ENCODE measurements around the gene ATXN10. TPM values are rescaled to one million over a fixed set of nuclear protein-coding genes. Genes with fewer than 3 reads are reported as not detected.

The ATXN10 gene
- total RNA-seq, 1 donor from 2014 or later: 102 TPM

DNA sequence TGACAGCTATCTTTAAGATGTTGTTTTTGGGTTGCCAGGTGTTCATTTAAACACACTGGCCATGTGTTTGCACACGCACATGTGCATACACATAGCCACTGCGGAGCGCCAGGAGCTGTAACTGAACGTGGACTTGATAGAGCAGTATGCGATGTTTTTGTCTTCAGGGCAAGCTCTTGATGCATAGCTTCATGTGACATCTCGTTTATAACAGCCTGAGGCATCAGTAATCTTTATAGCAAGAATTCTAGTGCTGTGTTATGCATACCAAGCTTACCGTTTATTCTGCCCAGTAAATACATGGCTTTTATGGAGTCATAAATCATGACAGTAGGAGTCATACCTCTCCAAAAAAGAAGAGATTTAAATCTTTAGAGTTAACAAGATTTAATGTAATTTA, 87.0 kb downstream of the ATXN10 start:
- no peak for DNase-seq

DNA sequence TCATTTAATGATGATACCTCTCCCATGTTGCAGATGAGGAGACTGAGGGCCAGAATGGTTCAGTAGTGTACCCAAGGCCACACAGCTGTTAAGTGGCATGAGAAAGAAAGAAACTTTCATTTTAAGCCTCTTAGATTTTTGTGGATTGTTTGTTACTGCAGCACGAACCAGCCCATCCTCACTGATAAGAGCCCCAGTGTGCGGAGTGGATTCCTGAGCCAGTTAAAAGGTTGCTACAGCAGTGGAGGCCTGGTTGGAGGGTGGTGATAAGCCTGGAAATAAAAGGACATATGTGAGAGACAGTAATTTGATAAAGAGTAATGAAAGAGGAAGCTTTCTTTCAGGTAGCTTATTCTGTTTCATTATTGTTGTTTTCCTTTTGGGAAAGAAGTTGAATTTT, 89.0 kb downstream of the ATXN10 start:
- DNase-seq: no peak

DNA sequence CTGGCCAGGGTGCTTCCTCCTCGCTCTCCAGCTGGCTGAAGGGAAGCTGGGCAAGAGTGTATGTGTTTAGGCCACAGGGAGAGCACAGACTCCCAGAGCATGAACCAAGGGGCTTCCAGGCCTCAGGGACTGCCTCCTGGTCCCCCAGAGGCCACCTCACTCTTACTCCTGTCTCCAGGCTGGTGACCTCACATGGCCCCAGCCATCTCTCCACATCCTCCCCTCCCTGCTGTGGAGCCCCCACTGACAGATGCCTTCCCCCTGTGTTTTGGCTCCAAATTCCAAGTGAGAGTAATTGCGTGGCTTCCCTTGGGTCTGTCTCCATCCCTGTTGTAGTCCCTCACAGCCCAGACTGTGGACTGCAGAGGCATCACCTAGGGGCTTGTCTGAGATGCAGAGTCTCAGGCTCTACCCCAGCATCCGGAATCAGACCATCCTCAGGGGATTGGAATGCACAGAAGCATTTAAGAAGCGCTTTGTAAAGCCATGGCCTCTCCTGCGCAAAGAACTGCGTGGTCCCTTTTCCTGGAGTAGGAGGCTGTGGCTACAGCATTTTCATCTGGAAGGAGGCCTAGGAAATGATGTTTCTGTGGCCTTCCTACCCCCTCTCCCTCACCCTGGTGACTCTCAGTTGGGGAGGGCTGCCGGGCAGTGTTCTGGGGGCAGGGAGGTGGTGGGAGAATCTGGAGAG, 91.1 kb downstream of the ATXN10 start:
- no peak for DNase-seq

DNA sequence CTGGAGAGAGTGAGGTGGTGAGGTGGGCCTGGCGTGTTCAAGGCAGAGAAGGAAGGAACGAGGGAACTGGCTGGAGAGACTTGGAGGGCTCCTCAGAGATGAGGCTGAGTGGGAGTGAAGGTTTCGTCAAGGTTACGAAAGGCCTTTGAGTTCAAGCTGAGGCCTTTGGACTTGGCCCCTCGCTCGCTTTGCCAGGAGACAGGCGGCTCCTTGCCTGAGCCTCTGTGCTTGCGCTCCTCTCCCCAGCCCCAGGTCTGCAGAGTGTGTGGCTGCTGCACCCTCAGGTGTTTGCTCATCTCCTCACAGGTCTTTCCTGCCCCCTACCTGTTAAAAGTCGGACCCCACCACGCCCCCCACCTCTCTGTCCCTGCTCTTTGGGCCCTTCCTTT, 91.6 kb downstream of the ATXN10 start:
- no peak for DNase-seq

DNA sequence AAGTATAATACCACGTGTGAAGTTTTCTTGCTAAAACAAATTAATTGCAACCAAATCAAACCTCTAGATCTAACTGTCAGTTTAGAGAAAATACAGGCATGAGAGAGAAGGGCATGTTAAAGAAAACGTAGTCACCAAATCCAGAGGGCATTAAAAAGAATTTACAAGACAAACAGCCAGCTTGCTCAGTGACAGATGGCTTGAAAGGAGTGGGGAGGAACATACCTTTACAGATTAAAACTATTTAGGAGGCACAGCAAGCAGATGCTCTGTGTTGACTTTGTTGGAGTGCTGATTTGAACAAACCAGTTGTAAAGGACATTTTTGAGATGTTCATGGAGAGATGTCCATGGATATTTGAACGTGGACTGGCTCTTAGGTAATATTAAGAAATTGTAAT, 96.9 kb downstream of the ATXN10 start:
- no peak for DNase-seq

DNA sequence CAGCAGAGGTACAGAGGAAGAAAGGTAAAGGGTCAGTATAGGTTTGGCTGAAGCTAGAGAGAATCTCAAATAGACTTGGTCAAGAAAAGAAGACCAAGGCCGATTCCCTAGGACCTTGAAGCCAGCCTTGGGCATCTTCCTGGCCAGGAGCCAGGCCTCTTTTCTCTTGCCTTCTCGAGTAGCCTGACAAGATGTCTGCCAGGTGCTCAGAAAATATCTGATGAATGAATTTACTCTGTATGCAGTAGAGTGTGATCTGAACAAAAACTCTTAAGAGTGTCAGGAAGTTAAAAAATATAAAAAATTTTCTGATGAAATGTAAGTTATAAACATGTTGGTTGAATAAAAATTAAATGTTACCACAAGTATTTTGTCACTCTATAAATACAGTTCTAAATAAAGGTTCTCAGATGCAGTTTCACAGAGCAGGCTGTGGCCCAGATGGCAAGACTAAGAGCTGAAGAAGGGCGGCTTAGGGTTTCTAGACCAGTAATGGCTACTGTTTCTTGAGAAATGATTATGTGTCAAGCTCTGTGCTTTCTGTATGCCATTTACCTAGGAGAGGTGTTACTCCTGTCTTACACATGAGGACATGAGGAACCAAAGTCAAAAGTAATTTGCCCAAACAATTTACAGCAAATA, 98.1 kb downstream of the ATXN10 start:
- peak; percentile 64 for DNase-seq

DNA sequence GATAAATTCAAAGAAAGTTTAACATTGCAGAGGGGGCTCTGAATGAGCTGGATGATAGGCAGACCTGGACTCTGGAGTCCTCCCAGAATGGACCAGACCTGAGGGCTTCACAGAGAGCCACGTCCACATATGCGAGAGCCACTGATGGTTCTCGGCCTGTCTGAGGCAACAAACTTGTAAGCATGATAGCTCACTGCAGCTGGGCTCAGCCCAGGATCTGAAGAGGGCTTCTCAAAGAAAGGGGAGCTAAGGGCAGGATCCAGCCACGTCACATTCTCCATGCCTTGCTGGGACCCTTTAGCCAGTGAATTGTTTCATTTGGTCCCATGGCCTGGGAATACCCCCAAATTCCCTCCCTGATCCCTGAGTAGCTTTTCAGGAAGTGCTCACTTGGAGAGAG, 98.9 kb downstream of the ATXN10 start:
- DNase-seq: no peak

DNA sequence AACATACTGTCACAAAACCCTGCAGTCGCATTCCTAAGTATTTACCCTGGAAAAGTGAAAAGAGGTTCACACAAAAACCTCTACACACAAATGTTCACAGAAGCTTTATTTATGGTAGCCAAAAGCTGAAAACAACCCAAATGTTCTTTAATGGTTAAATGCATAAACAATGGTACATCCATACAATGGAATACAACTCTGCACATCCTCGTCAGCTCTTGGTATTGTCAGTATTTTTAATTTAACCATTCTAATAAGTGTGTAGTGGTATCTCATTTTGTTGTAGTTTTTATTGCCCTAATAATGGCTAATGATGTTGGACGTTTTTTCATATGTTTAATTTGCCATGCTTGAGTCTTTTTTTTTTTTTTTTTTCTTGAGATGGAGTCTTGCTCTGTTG, 99.4 kb downstream of the ATXN10 start:
- no peak for DNase-seq

DNA sequence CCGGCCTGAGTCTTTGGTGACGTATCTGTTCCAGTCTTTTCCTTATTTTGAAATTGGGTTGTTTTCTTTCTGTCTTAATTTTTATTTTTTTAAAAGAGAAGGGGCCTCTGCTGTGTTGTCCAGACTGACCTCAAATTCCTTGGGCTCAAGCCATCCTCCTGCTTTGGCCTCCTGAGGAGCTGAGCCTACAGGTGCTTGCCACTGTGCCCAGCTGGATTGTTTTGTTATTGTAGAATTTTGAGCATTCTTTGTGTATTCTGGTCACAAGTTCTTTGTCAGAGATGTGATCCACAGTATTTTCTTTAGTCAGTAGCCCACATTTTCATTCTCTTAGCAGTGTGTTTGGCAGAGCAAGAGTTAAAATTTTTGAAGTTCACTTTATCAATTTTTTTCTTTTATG, 100.1 kb downstream of the ATXN10 start:
- no peak for DNase-seq

DNA sequence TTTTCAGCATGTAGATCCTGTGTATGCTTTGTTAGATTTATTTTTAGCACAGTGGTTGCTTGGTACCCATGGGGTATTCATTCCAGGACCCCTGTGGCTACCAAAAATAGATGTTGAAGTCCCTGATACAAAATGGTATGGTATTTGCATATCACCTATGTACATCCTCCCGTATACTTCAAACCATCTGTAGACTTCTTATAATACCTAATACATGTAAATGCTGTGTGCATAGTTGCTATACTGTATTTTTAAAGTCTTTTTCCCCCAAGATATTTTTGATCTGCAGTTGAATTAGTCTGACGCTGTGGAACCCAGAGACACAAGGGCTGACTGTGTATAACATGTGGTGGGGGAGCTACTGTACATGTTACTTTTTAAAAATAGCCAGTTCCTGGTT, 101.1 kb downstream of the ATXN10 start:
- DNase-seq: no peak

DNA sequence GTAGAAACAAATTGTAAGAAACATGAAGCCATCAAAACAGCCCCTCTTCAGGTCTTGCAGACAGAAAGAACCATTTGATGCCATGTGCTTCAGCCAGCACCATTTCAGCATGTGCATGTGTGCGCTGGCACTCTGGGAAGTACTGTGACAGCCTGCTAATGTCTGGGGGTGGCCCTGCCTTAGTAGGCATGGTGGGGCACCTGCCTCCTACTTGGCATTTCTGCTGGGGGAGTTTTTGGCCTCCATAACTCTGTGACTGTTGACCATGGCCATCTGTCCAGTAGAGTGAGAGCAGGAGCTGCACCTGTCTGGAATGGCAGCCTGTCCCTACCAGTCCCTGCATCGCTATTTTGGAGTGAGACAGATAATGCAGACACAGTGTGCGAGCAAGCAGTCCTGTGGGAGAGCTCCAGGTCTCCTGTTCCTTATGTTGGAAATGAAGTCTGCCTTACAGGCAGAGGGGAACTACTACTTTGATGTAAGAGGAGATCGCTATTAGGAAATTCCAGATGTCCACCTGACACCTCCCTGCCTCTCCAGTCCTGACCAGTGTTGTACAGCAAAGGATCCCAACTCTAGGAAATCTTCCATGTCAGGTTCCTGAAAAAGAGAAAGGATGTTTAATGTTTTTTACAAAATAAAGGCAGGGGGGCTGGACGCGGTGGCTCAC, 102.5 kb downstream of the ATXN10 start:
- no peak for DNase-seq

DNA sequence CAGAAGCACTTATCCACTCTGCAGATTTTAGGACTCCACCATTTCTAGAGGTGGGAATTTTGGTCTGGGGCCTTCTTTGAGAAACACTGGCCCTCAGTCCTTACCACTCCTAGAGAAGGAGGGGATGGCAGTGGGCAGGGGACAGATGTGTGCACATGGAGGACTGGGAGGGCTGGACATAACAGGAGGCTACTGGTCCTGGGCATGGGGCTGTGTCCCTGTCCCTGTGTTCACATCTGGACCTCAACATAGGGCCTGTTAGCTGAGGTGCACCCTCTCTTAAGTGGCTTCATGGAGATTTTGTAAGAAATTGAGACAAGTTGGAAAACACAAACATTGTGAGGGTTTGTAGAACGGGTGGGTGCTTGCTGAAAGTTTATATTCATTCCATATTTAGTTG, 103.4 kb downstream of the ATXN10 start:
- no peak for DNase-seq

DNA sequence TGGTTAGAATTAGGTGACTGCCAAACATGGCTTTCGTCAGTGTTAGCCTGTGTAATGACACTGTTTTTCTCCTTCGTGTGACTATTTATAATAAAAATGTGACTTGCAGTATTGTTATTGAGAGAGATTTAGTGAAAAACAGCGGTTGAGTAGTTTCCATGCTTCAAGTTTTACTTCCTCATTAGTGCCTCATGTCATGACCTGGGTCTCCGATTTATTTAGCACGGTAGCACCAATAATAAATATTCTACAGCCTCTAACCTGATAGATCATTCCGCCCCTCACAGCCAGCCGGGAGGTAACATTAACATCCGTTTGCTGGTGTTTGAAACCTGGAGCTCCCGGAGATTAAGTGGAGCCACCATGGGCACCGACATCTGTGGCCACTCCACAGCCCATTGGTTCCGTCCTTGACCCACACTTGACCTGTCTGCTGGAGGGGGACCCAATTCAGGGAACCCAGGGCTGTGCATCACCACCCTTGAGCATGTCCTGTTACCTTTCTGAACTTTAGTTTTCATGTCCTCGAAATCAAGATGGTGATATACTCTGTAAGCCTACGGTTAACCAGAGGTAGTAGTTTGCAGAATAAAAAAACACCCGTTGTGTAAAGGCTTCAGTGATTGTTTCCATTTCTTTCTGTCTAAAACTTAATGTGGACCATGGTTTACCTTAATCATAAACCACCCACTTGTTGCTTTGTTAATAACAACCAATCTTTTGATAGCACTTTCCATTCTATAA, 104.1 kb downstream of the ATXN10 start:
- peak; percentile 11 for DNase-seq

DNA sequence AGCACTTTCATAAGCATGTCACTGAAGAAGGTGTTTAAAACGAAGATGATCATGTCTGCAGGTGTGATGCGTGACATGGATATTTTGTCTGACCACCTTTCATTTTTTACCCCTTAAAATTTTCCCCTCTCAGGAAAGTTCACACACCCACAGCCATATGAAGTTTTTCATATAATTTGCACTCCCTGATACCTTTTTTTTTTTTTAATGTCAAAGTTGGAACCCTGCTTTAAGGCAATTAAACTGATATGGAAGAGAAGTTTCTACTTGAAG, 104.6 kb downstream of the ATXN10 start:
- no peak for DNase-seq

DNA sequence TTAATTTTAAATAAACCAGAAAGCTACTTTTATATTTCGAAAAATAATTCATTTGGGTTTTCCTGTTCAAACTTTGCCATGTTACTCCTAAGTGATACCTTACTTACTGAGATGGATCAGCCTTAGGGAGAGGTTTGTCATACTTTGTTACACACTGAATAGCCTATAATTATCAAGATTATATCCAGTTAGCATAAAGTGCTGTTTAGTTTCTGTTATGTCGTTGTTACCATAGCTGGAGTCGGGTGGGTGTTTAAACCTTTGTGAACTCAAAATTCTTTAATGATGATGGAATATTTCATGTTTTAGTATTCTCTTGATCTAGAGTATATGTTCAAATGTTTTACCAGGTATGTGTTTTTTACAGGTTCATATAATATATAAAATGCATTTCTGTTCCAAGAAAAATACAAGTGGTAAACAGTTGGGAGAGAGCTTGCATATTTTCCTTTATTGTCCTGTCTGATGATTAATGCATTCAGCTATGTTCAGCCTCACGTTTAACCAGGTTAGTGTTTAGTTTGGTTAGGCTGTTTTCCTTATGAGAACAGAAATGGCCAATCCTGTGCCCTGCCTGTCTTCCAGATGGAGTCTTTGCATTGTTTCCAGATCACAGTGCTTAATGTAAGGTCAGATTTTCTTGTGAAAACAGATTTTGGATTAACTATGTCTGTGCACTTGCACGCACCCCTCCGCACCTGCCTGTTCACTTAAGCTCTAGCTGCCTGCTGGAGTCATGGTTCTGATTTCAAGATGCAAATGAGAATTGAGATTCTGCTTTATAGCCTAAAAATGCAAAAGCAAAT, 105.6 kb downstream of the ATXN10 start:
- no peak for DNase-seq

DNA sequence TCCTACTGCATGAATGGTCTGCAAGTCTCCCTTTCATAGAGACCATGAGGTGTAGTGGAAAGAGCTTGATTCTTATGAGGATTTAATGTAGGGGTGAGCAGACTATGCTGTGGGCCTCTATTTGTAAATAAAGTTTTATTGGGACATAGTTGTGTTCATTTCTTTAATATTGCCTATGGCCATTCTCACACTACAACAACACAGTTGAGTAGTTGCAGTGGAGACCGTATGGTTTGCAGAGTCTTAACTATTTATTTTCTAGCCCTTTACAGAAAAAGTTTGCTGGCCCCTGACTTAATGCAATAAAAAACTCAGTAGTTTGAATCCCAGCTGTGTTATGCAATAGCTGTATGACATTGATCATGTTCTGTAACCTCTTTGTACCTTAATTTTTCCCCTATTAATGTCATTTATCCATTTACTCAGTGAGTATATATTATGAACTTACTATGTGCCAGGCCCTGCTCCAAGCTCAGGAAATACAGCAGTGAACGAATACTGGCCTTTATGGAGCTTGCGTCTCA, 106.3 kb downstream of the ATXN10 start:
- no peak for DNase-seq

DNA sequence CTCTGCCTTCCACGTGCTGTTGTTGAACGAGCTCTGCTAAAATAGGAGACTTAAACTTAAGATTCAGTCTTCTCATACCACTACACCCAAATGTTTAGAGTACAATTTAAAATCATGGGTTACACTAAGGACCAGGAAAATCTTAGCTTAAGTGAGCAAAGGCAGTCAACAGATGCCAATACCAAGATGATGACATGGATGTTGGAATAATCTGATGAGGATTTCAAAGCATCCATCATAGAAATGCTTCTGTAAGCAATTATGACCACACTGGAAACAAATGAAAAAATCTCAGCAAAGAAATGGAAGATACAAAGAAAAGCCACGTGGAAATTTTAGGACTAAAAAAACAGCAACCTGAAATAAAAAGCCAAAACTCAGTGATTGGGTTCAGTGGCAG, 109.8 kb downstream of the ATXN10 start:
- peak; percentile 64 for DNase-seq

DNA sequence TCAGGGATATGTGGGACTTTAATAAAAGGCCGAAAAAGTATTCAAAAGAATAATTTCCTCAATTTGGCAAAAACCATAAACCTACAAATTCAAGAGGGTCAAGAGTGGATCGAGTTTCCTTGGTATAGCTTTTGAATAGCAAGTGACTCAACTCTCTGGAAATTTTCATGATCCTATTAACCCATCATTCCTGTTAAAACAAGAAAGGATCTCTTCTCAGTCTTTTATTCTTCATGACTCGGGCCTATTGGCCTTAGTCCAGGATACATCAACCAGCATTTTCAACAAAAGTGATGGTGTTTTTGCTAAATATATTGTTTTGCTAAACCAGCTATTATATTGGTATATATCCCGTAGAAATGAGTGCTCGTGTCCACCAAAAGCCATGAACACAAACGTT, 110.3 kb downstream of the ATXN10 start:
- DNase-seq: no peak

DNA sequence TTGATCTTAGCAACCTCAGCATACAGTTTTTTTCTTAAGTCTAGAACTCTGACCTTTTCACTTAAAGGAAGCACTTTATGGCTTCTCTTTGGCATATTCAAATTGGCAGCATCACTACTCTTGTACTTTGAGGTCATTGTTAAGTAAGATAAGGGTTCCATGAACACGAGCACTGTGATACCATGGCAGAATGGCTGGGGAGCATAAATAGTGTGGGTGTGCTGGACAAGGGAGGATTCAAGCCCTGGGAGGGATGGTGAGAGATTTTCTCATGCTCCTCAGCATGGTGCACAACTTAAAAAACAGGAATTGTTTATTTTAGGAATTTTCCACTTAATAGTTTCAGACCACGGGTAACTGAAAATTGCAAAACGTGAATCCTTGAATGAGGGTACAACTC, 111.4 kb downstream of the ATXN10 start:
- DNase-seq: no peak

DNA sequence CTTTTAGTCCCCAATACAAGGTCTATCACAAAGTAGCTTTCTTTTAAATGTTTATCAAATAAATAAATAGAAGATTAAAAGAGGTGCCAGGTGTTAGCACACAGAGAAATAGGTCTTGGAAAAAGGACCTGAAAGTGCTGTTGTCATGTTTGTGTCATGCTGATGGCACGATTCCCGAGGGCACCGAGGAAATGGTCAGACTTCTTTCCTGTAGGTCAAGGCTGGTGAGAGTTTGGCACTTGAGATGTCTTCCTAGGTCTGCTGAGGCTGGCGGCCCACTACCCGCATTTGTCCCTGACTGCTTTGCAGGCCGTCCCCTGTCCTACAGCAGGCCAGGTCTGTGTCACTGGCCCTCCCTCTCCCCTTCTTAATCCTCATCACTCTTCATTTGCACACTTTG, 112.1 kb downstream of the ATXN10 start:
- DNase-seq: no peak

DNA sequence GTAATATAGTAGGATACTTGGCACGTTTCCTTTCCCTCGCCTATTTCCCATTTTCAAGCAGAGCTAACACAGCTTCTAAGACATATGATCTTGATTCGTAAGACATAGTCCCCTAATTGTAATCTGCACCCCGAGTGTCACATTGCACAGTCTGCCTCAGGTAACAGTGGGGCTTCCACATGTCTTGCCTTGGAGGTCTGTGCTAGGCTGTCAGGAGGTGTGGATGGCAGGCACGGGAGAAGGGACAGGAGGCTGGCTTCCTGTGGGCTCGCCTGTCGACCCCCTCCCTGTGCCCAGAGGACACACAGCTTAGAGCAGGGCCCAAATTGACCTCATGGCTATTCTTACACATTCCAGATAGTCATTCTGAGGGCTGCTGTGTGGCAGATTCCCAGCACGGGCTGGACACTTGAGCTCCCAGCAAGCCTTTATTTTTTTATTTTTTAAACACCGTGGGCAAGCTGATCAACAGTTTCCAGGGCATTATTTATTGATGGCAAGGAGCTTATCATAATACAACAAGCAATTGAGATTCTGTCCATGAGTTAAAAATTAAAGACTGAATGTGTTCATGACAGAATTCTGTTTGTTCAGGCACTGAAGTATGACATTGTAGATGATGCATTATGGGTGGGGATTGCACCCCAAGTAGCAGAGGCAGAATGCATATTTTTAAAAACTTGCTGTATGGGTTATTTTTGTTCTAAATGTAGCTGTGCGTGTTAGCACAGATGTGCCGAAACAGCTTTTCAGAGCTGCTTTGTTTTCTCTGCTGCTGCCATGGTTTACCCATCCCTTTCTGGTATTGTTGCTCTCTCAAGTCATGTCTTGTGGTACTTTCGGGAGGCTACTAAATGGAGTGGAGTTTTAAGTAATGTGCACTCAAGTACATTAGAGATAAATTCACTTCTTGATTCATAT, 113.0 kb downstream of the ATXN10 start:
- DNase-seq: peak; percentile 21

Data from skin of body (tissue), 2 donors.